ENCODE data around the gene PARVA.
A peak's percentile ranks its signal among the peaks of the same experiment; 100 is the strongest.

- peak; percentile 71 for TF ChIP-seq CTCF (IDR thresholded peaks at IDR 0.05; ENCODE audit: insufficient read depth, low read depth, low read length)
- no peak for TF ChIP-seq EZH2 (IDR thresholded peaks at IDR 0.05; ENCODE audit: insufficient read depth, low read length)
Measured at GRCh38 chr11:12331239-12331874, 46.0 kb upstream of the PARVA start.

All from astrocyte (in vitro differentiated cells and primary cell).